Suppressor macrophage treated with lipopolysaccharide for 1 hour (primary cell): ENCODE measurements around the gene SORL1.

Experiments
- DNase-seq, 3 donors: peaks; one replicate each; pipeline ENCODE4 v3.0.0-alpha.2; 2020 to 2022

Gene SORL1

DNA sequence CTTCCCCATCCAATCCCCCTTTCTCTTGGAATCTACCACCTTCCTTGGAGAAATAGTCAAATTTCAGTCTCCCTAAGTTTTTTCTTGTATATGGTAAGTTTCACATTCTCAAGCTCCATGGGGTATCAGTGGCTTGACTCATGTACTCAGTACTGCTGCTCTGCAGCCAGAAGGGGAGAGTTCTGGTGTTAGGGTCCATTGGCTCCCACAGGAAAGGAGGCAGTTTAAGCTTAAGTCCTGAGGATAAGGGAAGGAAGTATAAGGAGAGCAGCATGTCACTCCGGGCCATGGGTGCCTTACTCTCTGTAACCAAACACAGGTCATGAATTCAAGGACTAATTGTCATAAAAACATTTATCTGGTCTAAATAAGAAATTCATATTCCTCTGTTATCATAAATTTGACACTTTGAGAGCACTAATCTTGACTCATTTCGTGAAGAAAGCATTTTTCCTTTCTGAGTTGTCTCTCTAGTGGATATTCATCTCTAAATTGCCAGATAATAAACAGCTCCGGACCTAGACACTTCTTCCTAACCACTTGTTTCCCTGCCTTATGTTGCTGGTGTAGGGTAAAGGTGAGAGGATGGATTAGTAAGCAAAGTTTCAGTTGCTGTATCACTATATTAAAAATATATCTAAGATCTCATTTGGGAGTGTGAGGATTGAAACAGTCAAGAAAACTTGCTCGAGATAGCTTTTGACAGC lies 20.1 kb upstream of the SORL1 start:
- DNase-seq = no peak

DNA sequence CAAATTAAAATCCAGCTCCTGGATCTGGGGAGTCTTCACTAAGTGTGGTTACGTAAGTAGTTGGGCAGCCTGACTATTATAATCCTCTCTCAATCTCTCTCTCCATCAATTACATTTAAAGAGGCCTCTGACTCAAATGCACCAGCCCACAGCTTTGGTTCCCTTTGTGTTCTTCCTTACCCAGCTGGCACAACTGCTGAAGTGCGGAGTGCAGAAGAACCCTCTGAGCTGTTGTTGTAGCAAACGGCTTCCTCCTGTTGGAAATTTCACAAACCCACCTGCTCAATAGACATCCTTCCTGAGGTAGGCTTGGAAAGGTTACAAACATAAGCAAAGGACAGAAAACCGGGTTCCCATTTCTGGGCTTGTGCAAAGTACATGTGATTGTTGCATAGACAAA lies 17.0 kb upstream of the SORL1 start:
- DNase-seq = peak; percentile 43 to 59 (median 46)

DNA sequence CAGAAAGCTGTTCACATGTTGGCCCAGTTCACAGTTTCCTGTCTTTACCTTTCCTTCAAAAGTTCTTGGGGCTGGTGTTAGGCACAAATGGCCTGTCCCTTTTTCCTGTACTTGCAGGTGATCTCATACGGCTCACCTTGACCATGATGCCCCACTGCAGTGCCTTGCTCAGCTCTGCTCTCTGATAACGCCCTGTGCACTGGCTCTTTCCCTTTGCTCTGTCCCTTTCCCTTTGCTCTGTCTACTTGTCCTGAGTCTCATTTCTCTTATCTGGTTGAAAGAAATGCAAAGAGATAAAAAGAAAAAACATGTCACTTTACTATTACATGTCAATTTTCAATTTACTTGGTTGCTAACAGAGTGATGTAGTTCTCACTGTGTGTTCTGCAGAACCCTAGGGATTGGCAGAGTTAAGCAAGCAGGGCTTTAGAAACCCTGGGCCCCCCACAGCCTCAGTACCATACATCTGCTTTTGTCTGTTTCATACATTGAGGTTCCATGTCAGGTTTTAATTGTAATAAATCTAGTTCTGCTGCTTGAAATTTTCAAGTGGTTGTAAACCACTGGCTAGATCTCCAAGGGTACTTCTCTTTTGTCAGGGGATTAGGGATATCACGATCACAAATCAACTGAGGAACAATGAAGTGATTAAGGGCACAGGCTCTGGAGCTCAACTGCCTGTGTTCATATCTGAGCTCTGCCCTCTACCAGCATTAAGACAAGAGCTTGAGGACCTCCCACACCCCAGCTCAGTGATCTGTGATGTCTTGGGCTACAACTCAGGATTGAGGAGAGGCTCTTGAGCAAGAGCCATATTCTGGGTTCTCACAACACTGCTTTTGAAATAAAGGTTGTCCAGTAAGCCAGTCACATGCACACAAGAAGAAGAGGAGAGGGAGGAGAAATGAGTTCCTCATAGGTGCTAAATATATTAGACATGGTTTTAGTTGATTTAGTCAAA lies 16.3 kb upstream of the SORL1 start:
- peak in 2 of 3 donors; percentile 33 to 41 for DNase-seq

DNA sequence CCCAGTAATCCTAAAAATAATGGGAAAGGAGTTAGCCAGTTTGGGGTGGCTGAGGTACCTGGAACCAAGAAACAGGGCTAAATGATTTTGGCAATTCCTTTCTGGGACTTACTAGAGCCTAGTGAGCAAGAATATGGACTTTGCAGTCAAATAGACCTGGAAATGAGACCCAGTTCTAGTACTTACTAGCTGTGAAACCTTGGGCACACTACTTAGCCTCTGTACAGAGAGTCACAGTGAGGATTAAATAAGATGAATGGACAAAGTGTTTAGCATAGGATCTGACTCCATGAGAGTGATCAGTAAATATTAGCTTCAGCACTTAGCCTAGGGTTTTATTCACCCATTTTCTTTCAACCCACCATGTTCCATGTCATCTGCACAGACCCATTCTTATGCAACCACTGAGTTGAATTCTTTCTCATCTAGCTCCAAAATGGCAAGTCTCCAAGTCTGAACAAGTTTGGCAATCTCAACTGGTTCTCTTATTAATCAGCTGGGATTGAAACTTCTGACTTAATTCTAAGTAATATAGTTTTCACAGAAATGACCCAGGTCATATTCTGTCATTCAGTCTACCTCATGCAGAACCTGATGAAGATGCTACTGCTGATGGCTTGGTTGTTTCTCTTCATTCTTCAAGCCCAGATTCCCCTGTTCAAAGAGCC lies 15.0 kb upstream of the SORL1 start:
- peak; percentile 42 to 62 (median 52) for DNase-seq

DNA sequence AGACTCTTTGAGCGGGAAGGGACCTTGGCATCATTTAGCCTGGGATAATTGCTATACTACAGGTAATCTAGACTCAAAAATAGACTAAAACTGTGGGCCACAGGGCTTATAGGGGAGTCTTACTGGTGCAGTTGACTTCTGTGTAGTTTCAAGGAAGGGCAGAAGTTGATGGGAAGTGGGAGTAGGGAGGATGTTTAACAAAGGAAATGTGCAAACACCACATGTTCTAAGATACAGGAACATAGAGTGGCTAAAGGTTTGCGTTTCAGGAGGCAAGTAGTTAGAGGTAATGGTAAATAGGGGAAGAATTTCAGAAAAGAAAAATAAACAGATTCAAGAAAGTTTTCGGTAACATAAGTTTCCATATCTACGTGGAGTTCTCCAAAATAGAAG lies 14.4 kb upstream of the SORL1 start:
- no peak for DNase-seq

DNA sequence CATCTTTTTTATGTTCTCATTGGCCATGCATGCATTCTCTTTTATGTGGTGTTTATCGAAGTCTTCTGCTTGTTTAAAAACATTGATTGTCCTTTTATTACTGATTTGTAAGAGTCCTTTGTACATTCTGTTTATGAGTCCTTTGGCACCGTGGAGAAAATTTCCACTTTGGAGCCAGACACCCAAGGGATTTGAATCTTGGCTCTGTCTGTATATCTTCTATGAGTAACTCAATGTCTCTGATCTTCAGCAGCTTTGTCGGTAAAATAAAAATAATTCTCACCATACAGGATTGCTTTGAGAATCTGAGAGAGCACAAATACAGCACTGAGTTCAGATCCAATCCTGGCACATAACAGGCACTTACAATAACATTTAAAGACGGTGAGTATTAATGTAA lies 12.8 kb upstream of the SORL1 start:
- DNase-seq = no peak

DNA sequence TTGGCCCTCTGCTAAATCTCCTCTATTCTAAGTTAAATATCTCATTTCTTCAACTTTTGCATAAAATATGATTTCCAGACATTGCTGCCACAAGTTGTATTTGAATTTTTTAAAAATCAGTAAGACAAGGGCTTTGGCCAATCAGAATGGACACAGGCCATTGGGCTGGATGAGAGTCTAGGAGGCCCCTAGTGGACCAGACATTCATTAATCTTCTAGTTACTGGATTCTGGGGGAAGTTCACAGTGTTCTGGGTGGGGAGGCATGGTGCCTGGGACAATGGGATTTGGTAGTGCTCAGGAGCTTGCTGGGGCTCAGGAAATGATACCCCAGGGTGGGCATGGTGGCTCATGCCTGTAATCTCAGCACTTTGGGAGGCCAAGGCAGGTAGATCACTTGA lies 12.4 kb upstream of the SORL1 start:
- no peak for DNase-seq

DNA sequence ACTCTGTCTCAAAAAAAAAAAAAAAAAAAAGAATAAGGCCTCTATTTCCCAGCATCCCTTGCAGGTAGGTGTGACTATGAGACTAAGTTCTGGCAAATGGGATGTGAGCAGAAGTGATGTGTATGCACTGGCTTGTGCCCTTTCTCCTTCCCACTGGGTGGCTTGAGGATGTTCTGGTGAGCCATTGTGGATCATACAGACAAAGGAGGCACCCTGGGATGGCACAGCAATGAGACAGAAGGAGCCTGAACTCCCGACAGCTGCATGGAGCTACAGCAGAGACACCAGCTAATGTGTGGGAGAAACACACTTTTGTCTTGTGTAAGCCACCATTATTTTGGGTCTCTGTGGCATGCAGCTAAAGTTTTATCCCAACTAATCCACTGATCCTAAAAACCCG lies 10.6 kb upstream of the SORL1 start:
- no peak for DNase-seq

DNA sequence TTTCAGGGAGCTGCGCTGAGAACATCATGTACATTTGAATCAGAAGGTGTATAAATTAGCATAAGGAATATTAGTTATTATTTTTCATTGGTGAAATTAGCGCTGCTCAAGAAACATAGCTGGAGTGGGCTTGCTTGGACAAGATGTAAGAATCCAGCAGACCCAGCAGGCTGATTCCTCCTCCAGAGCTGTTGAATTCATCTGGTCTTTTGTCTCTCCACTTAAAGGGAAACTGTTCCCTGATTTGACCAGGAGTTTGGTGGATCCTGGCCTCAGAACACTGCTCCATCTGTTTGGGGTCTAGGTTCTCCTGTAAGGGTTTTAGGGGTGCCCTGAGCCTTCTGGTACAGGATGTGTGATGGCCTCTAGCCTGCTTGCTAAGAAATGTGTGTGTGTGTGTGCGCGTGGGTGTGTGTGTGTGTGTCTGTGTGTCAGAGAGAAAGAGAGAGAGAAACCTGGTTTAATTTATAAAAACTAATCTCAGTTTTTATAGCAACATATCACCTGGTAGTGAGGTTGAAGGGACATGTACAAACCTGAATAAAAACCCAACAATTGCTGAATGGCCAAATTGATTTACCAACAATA lies 8.3 kb upstream of the SORL1 start:
- DNase-seq = no peak

DNA sequence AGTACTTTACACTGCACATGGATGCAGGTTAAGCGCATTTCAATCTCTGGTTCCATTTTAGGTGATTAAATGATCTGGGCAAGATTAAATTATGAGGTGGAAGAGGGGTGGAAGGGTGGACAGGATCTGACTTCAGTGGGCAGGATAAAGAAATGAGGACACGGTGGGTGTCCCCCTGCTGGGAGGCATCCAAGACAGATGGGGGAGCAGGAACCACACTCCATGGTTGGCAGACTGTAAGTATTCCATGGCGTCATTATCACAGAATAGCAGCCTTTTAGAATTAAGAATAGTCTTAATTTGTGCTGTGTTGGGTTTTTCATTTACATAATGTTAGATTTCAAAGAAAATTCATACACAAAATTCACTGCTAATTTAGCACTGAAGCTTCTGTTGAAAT lies 7.6 kb upstream of the SORL1 start:
- DNase-seq = no peak

DNA sequence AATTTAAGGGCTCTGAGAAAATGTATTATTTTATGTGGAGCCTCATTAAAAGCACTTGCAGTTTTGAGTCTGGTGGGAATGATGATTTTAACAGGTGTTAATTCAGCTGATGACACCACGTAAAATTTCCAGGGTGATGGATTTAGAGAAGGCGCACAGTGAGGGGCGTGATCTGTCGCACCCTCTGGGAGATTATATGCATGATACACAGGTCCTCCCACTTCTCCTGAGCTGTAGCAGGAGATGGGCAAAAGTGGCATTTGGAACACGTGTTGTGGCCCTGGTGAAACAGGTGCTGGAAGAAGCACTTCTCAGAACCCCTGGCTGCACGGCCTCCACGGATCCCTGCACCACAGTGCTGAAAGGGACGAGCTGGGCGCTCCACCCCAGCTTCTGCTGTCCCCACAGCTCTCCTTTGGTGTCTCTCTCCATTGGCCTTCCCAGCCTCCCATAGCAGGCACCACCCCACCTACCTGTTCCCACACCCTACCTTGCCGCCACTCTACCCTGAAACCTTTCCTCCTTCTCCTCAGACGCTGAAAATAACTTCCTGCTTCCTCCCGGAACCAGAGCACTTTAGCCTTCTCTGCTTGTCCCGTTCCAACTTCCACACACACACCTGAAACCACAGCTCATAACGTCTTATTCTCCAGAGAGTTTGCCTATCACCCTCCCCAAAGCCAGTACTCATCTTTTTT lies 6.9 kb upstream of the SORL1 start:
- no peak for DNase-seq

DNA sequence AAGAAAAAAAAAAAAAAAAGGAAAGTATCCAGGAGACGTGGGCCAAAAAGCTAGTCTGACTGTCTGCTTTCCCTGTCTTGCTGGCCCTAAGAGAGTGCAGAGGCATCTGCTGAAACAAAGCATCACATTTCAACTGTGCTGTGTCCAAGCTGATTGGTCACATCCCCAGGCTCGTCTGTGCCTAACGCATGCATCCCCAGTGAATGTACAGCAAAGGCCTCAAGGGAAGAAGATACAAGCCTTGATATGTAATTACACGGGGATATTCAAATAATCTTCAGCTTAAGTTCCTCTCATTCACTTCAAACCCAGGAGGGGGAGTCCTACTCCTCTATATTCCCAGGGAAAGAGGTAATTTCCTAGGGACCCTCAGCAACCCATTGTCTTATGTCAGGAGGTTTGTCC lies 5.4 kb upstream of the SORL1 start:
- DNase-seq = no peak

DNA sequence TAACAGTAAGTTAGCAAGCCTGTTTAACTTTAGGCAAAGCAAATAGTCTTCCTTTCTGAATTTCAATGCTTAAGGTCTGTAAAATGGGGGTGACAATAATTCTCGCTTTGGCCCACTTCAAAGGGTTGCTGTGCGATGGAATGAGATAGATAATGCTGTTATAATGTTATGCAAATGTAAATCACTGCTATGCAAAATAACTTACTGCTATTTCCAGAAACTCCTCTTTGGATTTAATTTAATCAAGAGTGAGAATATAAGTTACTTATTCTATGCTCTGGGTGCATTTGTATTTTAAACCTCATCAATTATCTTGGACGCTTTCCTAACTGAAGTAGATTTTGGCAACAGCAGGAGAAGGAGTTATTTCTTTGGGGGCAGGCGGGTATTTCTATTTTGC lies 4.1 kb upstream of the SORL1 start:
- no peak for DNase-seq

DNA sequence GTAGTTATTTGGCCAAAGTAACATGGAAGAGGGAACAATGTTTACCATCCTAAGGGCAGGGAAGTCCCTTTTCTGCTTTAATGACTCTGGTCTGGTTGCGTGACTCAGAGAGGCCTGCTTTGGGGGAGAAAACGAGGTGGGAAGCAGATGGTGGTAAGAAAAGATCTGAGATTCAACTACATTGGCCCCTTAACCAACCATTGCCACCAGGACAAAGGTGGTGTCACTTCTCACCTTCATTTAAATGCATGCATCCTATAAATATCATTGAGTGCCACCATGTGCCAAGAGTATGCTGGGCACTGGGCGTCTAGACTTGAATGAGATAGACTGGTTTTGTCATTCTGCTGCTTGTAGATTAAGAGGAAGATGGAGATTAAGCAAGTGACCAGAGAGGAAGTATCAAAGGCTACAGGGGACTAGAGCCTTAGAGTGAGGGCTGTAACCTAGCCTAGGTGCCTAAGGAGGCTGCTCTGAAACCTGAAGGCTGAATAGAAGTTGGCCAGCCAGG lies 3.6 kb upstream of the SORL1 start:
- DNase-seq = peak; percentile 78 to 89 (median 88)

DNA sequence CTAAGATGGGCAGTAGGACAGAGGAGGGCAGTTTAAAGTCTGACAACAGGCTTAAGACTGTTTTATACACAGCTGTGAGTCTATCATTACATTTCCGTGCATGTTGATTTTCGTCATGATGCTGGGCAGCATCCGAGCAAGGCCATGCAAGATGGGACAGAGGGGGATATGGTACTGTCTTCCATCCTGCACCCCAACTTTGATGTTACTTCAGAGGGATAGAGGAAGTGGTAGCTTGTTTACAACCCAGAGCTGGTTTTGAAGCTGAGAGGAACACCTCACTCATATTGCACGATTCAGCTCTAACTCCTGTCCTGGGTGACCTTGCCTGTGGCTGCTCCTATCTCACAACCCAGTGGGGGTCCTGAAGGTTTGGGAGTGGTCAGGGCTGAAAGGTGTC lies 3.0 kb upstream of the SORL1 start:
- no peak for DNase-seq

DNA sequence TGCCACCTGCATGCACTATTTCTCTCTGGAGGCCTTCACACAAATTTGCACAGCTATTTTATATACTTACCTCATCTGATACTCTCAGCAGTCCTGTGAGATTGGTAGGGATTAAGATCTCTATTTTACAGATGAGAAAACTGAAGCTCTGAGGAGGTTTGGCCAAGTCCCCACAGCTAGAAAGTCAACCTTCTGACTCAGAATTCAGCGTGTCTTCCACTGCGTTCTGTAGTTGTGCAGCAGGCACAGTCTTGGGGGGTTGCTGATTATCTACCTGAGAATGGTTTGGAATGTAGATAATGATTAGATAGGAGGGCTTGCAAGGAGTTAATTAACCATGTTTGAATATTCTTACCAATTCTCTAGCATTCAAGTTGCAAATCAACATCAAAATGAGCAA lies 2.5 kb upstream of the SORL1 start:
- DNase-seq = no peak

DNA sequence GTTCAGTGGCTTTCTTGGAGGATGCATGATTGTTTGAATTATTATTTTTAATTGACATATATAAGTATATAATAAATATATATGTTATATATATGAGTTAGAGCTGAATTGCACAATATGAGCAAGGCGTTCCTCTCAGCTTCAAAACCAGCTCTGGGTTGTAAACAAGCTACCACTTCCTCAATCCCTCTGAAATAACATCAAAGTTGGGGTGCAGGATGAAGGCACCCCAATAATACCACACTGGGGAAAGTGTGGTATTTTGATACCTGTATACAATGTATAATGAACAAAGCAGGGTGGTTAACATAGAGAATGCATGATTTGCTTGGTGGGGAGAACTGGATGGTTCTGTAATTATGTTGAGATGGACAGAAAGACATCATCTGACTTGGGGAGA lies 1.7 kb upstream of the SORL1 start:
- DNase-seq = no peak

DNA sequence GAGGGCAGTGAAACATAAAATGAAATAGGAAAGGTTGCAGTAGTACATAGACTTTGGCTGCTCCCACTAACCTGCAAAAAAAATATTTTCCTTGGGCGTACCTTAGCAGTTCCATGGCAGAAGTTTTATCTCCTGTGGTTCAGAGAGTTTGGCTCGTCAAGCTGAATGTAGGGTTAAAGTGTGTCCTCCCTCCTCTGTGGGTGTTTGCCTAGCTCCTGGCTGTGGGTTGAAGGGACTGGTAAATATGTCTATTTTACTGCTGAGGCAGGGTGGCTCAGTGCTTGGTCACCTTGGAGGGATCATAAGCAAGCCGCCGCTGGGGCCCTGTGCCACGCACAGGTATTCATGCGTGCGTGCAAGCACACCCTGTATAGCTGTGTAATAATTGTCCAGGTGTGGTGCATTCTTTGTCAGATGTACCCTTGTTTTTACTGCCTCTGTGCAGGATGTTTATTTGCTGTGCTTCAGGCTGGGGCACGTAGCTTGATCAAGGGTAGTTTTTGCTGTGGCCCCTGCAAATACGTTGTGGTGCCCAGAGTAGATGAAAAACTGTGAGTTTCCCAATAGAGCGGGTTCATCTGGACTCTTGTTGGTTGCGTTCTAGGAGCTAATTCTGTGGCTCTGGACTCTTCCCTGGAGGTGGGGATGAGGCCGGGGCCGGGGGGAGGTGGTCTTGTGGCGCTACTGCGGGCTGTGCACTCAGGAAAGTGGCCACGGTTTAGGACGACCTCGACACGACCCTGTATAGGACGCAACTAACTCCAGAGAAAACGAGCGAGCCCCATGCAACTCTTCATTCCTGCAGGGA lies 732 bp upstream of the SORL1 start:
- DNase-seq = no peak

DNA sequence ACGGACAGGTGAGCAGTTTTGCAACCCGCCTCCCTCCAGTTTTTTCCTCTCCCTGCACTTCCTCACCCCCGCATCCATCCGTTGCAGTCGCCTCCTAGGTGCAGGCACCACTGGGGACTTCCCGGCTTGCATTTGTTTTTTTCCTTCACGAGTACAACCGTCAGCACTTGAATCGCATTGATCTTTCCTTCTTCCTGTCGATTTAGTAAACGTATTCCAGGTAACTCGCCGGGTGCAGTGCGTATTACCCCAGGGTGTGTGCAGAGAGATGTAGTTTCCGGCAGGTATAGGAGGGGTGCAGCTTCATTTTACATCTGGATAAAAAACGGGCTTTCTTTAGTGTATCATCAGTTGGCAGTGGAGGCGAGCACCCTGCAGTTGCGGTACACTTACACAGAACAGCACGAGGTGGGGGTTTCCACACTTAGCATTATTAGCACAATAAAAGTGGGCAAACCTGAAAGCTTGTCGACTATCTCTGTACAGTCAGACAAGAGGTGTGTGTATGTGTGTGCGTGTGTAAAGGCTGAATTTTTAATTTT lies 566 bp downstream of the SORL1 start, which contains the start of gene SORL1-AS1:
TSS of gene SORL1-AS1 (minus strand) at position 359 of the 542 bp plus-strand sequence.
- no peak for DNase-seq

DNA sequence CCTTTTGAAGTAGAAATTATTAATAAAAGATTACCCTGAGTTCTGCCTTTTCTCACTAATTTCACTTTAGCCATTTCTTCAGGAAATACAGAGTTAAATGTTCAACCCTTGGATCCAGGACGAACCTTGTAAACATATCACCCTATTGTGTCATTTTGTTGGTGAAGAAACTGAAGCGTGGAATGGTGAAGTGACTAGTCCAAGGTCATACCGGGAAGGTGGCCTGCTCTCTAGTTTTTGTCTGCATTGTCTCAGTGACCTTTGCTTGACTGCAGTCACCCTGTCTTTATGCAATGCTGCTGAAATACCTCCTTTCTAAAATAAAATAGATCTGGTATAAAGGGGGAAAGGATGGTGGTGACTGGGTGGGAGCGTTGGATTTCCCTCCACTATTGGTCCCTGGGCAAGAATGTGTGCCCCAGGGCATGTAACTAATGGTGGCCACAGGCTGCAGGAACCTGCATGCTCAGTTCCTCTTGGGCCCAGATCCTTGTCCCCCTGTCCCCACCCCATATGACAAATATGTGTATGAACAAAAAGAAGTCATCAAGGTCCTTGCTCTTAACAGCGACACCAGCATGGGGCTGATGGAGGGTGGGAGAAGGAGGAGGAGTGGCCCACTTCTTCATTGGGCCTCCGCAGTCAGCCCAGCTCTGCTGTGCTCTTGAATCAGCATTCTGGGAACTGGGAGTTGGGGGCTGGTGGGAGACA lies 1.6 kb downstream of the SORL1 start:
- DNase-seq = no peak
